Muscle layer of duodenum (tissue), 2 donors: ENCODE measurements around the gene MYL6.

ENCODE experiments used
- H3K27ac ChIP-seq: one replicate; pipeline ENCODE4 v1.7.0; 2013; ENCODE audit warnings: mild to moderate bottlenecking, low read length
- H3K27me3 ChIP-seq: one replicate; pipeline ENCODE4 v1.7.0; 2013; ENCODE audit warnings: low read depth, mild to moderate bottlenecking, control low read depth, low read length
- H3K36me3 ChIP-seq, 2 donors: one replicate each; pipeline ENCODE4 v1.7.0; 2013; ENCODE audit warnings: low read length in 2 of 2, control low read depth in 1 of 2, mild to moderate bottlenecking in 1 of 2; ENCODE audit not compliant: insufficient read depth in 2 of 2, control insufficient read depth in 1 of 2
- H3K4me1 ChIP-seq, 2 donors: one replicate each; pipeline ENCODE4 v1.7.0; 2013; ENCODE audit warnings: low read length in 2 of 2, mild to moderate bottlenecking in 2 of 2, control low read depth in 1 of 2, moderate library complexity in 1 of 2; ENCODE audit not compliant: insufficient read depth in 2 of 2, control insufficient read depth in 1 of 2
- H3K4me3 ChIP-seq, 2 donors: one replicate each; pipeline ENCODE4 v1.7.0; 2013; ENCODE audit warnings: low read length in 2 of 2, low read depth in 1 of 2, mild to moderate bottlenecking in 1 of 2
- H3K9me3 ChIP-seq, 2 donors: one replicate each; pipeline ENCODE4 v1.7.0; 2013; ENCODE audit warnings: low read length in 2 of 2, control low read depth in 1 of 2, mild to moderate bottlenecking in 1 of 2; ENCODE audit not compliant: control insufficient read depth in 1 of 2
- donor health status: healthy.

Gene MYL6

DNA sequence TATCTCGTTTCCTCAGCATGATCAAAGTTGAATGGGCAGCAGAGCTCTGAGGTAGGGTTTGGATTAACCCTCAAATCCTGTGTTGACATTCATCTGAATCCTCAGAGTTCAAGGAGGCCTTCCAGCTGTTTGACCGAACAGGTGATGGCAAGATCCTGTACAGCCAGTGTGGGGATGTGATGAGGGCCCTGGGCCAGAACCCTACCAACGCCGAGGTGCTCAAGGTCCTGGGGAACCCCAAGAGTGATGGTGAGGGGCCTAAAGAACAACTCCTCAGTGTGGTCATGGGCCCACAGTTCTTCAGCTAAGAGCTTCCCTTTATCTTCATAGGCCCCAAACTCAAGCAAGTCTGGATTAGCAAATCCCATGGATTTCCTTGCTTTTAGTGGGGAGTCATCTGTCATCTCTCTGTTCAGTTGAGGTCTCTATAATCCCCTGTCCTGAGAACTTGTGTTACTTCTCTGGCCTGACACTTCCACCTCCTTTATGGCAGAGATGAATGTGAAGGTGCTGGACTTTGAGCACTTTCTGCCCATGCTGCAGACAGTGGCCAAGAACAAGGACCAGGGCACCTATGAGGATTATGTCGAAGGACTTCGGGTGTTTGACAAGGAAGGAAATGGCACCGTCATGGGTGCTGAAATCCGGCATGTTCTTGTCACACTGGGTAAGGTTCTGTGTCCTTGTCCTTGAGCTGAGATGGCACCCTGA, 1.5 kb downstream of the MYL6 start:
- H3K27ac ChIP-seq: peak overlapping the region; percentile 100
- H3K36me3 ChIP-seq: peaks cover 43 to 44% of the 10 kb centered on the region in 2 donors
- H3K9me3 ChIP-seq: no peaks in the 10 kb centered on the region
- H3K27me3 ChIP-seq: no peaks in the 10 kb centered on the region
- peak overlapping the region; percentile 71 to 100 for H3K4me3 ChIP-seq
- H3K4me1 ChIP-seq: peaks cover 13 to 42% of the 10 kb centered on the region in 2 donors

- Histone ChIP-seq H3K27ac (peak overlapping the region; percentile 100), H3K36me3 (peaks cover 44 to 50% of the 10 kb centered on the region in 2 donors), H3K4me1 (peaks cover 13 to 42% of the 10 kb centered on the region in 2 donors), H3K4me3 (peak overlapping the region; percentile 71 to 100), H3K9me3 (no peaks in the 10 kb centered on the region), H3K27me3 (no peaks in the 10 kb centered on the region)
These were observed 2.1 kb downstream of the MYL6 start for GRCh38 chr12:56160193-56160763.

DNA sequence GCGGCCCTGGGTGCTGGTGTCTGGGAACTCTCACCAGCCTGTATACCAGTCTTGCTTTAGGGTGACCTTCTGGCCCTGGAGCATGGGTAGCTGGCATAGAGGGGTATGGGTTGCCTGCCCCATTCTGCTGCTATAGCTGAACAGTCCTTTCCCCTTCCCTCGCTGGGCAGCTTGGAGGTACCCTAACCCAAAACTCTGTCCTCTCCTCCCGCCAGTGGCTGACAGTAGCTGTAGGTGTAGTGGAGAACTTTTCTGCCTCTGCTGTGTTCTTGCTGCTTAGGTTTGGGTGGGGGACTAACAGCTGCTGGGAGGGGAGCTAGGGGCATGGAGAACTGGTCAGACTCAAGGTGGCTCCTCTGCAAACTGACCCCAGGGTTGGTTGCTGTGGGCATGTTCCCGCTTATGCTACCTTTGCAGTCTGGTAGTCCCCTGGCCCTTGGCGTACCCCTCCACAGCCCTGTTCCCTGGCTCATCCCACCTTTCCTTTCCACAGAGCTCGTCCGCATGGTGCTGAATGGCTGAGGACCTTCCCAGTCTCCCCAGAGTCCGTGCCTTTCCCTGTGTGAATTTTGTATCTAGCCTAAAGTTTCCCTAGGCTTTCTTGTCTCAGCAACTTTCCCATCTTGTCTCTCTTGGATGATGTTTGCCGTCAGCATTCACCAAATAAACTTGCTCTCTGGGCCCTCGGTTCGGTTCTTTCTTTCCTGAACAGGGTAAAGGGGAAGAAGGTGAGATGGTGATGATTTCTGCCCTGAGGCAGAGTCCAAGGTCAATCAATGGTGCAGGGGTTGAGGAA, 2.9 kb downstream of the MYL6 start:
- no peaks in the 10 kb centered on the region for H3K9me3 ChIP-seq
- peak overlapping the region; percentile 100 for H3K27ac ChIP-seq
- peaks cover 48 to 58% of the 10 kb centered on the region in 2 donors for H3K36me3 ChIP-seq
- H3K4me1 ChIP-seq: peaks cover 13 to 42% of the 10 kb centered on the region in 2 donors
- H3K4me3 ChIP-seq: peak overlapping the region; percentile 71 to 100
- H3K27me3 ChIP-seq: no peaks in the 10 kb centered on the region

- no peaks in the 10 kb centered on the region for H3K9me3 ChIP-seq
- peaks cover 13 to 42% of the 10 kb centered on the region in 2 donors for H3K4me1 ChIP-seq
- no peaks in the 10 kb centered on the region for H3K27me3 ChIP-seq
- H3K27ac ChIP-seq: peak overlapping the region; percentile 100
- H3K36me3 ChIP-seq: peaks cover 48 to 64% of the 10 kb centered on the region in 2 donors
- peak overlapping the region; percentile 71 to 100 for H3K4me3 ChIP-seq
These were observed 3.7 kb downstream of the MYL6 start for GRCh38 chr12:56161690-56162351.

DNA sequence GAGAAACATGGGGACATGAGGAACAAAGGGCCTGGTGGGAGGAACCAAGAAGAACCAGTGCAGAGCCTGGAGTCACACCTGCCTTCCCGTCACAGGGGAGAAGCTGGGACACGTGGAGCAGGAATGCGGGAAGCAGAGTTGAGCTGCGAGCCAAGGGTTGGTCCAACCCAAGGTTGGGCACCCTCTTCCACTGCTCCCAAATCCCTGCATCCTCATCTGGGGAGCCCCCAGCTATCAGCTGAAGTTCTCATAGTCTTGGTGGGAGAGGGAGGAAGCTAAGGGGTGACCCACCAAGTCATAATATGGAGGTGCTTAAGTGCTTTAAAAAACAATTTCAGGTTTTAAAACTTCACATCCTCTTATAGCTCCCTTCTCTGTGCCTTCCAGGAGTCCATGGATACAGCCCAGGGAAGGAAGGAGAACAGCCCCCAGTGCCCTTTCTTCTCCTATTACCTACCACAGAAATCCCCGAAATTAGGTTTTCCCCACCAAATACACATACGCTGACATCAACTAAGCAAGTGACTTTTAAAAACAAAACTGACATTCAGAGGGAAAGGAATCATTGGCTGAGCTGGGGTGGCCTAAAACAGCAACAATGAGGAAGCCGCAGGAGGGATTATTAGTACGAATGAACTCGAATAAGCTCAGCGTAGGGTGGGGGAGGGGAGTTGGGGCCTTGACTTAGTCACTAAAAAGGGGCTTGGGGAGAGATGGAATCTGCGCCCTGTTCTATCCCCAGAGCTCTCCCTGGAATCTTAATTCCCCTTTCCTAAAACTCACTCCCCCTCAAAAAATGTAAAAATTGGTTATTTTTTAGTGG, 4.5 kb downstream of the MYL6 start:
- Histone ChIP-seq H3K4me1 (peaks cover 13 to 42% of the 10 kb centered on the region in 2 donors), H3K27me3 (no peaks in the 10 kb centered on the region), H3K27ac (peak overlapping the region; percentile 22), H3K9me3 (no peaks in the 10 kb centered on the region), H3K36me3 (peaks cover 51 to 69% of the 10 kb centered on the region in 2 donors), H3K4me3 (no peak overlapping the region)

GRCh38 chr12:56163533-56164344, 5.6 kb downstream of the MYL6 start:
- no peak overlapping the region for H3K4me3 ChIP-seq
- no peak overlapping the region for H3K27ac ChIP-seq
- H3K4me1 ChIP-seq: peaks cover 13 to 42% of the 10 kb centered on the region in 2 donors
- H3K9me3 ChIP-seq: no peaks in the 10 kb centered on the region
- peaks cover 56 to 76% of the 10 kb centered on the region in 2 donors for H3K36me3 ChIP-seq
- no peaks in the 10 kb centered on the region for H3K27me3 ChIP-seq

- H3K9me3 ChIP-seq: no peaks in the 10 kb centered on the region
- H3K27me3 ChIP-seq: no peaks in the 10 kb centered on the region
- no peak overlapping the region for H3K27ac ChIP-seq
- H3K4me3 ChIP-seq: no peak overlapping the region
- H3K36me3 ChIP-seq: peaks cover 55 to 82% of the 10 kb centered on the region in 2 donors
- peaks cover 13 to 41% of the 10 kb centered on the region in 2 donors for H3K4me1 ChIP-seq
These were observed 6.2 kb downstream of the MYL6 start for GRCh38 chr12:56164345-56164729.

- no peak overlapping the region for H3K27ac ChIP-seq
These were observed 7.2 kb downstream of the MYL6 start for GRCh38 chr12:56165369-56165768.

DNA sequence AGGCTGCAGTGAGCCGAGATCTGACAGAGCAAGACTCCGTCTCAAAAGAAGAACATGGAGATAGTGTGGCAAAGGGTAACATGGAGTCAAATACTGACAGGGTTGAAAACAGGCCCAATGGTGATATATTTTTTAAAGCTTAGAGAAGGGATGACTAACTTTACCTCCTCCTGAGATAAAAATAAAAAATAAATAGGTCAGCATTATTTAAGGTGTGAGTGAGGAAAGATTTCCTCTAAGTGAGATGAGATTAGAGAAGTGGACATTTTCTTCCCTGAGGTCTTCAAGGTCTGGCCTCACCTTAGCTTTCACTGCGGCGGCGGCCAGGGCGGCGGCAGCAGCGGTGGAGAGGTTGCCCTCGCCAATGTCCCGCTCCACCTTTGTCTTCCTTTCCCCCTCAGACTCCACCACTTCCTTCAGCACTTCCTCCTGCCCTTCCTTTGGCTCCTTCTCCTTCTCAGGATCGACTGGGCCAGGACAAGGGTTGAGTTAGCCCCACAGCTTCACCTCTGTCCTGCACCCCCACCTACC, 11.1 kb downstream of the MYL6 start:
- no peaks in the 10 kb centered on the region for H3K4me1 ChIP-seq
- peaks cover 49 to 90% of the 10 kb centered on the region in 2 donors for H3K36me3 ChIP-seq
- no peak overlapping the region for H3K4me3 ChIP-seq
- no peaks in the 10 kb centered on the region for H3K9me3 ChIP-seq
- H3K27ac ChIP-seq: no peak overlapping the region
- H3K27me3 ChIP-seq: no peaks in the 10 kb centered on the region

More at GRCh38 chr12:56165369-56165768, 7.2 kb downstream of the MYL6 start:
- Histone ChIP-seq H3K27me3 (no peaks in the 10 kb centered on the region), H3K4me1 (peaks cover 12 to 32% of the 10 kb centered on the region in 2 donors), H3K4me3 (no peak overlapping the region), H3K36me3 (peaks cover 50 to 82% of the 10 kb centered on the region in 2 donors), H3K9me3 (no peaks in the 10 kb centered on the region)

DNA sequence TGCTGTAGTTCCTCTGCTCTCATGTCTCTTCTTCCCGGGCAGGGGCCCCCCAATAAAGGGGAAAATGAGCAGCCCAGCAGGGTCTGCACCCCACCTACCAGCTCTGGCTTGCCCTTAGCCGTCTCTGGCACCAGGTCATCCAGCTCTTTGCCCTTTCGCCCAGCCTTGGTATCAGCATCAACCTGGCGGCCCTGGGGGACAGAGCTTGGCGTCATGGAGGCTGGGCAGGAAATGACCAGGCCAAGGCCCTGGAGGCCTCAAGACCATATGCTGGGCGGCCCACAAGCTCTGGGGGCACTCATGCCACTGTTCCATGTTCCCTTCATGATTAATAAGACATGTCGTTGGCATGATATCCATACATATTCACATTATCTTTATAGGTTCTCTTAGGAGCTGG, 14.7 kb downstream of the MYL6 start:
- Histone ChIP-seq H3K27me3 (no peaks in the 10 kb centered on the region), H3K4me3 (no peak overlapping the region), H3K27ac (no peak overlapping the region), H3K36me3 (peaks cover 62 to 89% of the 10 kb centered on the region in 2 donors), H3K9me3 (no peaks in the 10 kb centered on the region), H3K4me1 (no peaks in the 10 kb centered on the region)
